ENCODE measurements around the gene NDUFAF7. TPM values are rescaled to one million over a fixed set of nuclear protein-coding genes. Genes with fewer than 3 reads are reported as not detected.
"Not testable (repeated sequence)": the region's sequence is repeated elsewhere in the genome, so short reads cannot be mapped to it uniquely, and the experiment has no call there.

The NDUFAF7 gene
- total and polyA plus RNA-seq, 10 donors = 11.4 to 27.2 (median 20.2) TPM

DNA sequence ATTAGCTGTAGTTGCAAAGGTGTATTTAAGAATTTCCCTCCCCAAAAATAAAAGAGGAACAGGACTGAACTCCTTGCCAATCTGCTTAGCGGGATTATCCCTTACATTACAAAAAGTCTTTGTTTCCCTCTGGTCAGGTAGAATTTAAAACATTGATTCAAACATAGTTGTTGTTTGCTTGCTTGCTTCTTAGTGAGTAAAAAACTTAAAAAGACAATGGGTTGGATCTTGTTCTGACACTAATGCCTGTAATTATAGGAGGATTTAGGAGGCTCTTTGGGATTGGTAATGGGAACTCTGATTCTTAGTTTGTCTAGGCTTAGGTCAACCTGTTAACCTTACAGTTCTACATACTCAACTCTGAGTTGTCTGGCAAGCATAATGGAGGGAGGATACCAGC is 38.9 kb upstream of the NDUFAF7 start:
- Histone ChIP-seq H3K9me3 (no peaks in the 10 kb centered on the region), H3K36me3 (no peaks in the 10 kb centered on the region), H3K27me3 (replicated peaks in 1 of 7) (no peaks in the 10 kb centered on the region), H3K4me1 (peaks cover 5 to 32% (median 9%) of the 10 kb centered on the region in 6 donors), H3K4me3 (no peak overlapping the region), H3K27ac (no peak overlapping the region)
- 84 to 96% (median 94%) methylated on average over 1 of the region's 1 CpG for WGBS, 5 donors
- TF ChIP-seq POLR2A (IDR thresholded peaks at IDR 0.05) (no peak), POLR2AphosphoS5 (IDR thresholded peaks at IDR 0.05) (no peak)
- TF ChIP-seq, protein P1, sequence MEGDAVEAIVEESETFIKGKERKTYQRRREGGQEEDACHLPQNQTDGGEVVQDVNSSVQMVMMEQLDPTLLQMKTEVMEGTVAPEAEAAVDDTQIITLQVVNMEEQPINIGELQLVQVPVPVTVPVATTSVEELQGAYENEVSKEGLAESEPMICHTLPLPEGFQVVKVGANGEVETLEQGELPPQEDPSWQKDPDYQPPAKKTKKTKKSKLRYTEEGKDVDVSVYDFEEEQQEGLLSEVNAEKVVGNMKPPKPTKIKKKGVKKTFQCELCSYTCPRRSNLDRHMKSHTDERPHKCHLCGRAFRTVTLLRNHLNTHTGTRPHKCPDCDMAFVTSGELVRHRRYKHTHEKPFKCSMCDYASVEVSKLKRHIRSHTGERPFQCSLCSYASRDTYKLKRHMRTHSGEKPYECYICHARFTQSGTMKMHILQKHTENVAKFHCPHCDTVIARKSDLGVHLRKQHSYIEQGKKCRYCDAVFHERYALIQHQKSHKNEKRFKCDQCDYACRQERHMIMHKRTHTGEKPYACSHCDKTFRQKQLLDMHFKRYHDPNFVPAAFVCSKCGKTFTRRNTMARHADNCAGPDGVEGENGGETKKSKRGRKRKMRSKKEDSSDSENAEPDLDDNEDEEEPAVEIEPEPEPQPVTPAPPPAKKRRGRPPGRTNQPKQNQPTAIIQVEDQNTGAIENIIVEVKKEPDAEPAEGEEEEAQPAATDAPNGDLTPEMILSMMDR (IDR thresholded peaks at IDR 0.05 in 8 of 11, conservative IDR thresholded peaks at IDR 0.05 in 3 of 11) = no peak
- intact Hi-C loops (cut with DNase I; ENCODE audit: low total_unique reads) = no loop called here
- no peak for DNase-seq

DNA sequence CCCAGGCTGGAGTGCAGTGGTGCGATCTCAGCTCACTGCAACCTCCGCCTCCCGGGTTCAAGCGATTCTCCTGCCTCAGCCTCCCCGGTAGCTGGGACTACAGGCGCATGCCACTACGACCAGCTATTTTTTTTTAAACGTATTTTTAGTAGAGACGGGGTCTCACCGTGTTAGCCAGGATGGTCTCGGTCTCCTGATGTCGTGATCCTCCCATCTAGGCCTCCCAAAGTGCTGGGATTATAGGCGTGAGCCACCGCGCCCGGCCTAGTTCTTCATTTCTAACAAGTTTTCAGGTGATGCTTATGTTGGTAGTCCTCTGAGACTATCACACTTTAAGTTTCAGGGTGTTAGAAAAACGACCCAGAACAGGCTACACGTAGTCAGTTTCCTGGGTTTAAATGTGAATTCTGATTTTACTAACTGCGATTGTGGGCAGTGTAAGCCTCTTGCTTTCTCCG is 35.6 kb upstream of the NDUFAF7 start:
- Histone ChIP-seq H3K4me1 (peaks cover 8 to 50% (median 25%) of the 10 kb centered on the region in 6 donors), H3K27ac (peak overlapping the region; percentile 78 to 95 (median 92)), H3K36me3 (peaks cover 0 to 12% (median 6%) of the 10 kb centered on the region in 6 donors), H3K4me3 (peak overlapping the region; percentile 65 to 94 (median 80))
- H3K27me3 ChIP-seq (replicated peaks in 1 of 7); DNase-seq; H3K9me3 ChIP-seq; intact Hi-C loops (cut with DNase I; ENCODE audit: low total_unique reads): not testable (repeated sequence)
- WGBS, 5 donors = 80 to 84% (median 82%) methylated on average over 19 to 20 of the region's 20 CpGs

DNA sequence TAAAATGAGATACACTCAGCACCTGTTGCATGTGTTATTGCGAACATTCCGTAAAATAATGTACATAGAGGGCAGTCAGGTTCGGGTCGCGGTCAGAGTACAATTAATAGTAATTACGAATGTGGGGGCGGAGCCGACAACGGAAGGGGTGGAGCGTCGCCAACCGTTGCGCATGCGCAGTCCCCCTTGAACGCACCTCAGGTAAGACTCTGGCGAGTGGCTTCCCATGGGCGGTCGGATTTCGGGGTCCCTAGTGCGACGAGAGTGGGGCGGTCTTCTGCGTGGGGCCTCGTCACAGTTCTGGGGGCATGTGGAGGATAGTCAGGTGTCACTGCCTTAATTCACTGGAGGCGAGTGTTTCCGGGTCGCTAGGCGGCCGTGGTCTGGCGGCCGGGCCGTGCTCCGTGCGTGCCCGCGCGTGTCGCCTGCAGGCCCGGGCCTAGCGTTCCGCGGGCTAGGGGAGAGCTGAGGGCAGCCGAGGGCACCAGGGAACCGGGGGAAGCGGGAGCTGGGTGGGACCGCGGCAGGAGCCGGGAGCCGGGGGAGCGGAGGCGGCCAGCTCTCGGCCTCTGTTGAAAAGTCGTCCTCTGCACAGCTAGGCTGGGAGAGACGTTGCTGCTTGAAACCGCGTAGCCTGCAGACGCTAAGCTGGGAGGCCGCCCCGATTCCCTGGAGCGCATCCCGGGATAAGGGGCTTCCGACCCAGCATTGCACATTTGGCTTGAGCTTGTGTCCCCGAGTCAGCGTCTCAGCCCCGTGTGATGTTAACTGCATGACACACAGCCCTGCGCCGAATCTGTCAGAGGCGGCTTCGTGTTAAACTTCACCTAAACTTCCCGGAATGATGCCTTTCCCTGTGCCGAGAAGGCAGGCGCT is 34.9 kb upstream of the NDUFAF7 start, which contains the start of gene CEBPZOS:
Gene CEBPZOS, plus strand, starts transcription at position 177 of the 876 bp plus-strand sequence. CDS start 3,209 bp downstream, outside the sequence.
- WGBS, 5 donors = 0 to 7% (median 0%) methylated on average over 31 to 72 of the region's 72 CpGs
- DNase-seq = peak; percentile 96
- intact Hi-C loops (cut with DNase I; ENCODE audit: low total_unique reads) = no loop called here
- peak within 1 kb of the TSS; percentile 65 to 94 (median 80) for H3K4me3 ChIP-seq
- H3K27me3 ChIP-seq (replicated peaks in 1 of 7) = no peaks in the 10 kb centered on the region
- TF ChIP-seq, protein P1 (IDR thresholded peaks at IDR 0.05 in 8 of 11, conservative IDR thresholded peaks at IDR 0.05 in 3 of 11) = peak in 1 of 11 experiments; percentile 4
- TF ChIP-seq POLR2AphosphoS5 (IDR thresholded peaks at IDR 0.05) (peak; percentile 96 to 98 (median 97)), POLR2A (IDR thresholded peaks at IDR 0.05) (peak; percentile 38 to 56 (median 53))
- H3K27ac ChIP-seq = peak within 1 kb of the TSS; percentile 78 to 95 (median 92)
- H3K36me3 ChIP-seq = peaks cover 0 to 19% (median 10%) of the 10 kb centered on the region in 6 donors
- peaks cover 8 to 54% (median 25%) of the 10 kb centered on the region in 6 donors for H3K4me1 ChIP-seq
- H3K9me3 ChIP-seq = no peaks in the 10 kb centered on the region

DNA sequence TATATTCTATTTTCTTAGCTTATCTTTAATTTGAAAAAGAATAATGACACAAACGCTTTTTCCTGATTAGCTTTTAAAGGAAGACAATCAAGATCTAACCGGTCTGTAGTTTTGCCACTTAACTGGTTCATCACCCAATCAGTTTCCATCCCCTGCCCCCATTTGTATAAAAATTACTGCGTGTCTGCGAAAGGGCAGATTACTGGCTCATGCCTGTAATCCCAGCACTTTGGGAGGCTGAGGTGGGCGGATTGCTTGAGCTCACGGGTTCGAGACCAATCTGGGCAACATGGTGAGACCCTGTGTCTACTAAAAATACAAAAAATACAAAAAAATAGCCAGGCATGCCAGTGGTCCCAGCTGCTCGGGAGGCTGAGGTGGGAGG is 32.8 kb upstream of the NDUFAF7 start:
- DNase-seq = no peak
- H3K4me1 ChIP-seq = peaks cover 8 to 54% (median 25%) of the 10 kb centered on the region in 6 donors
- intact Hi-C loops (cut with DNase I; ENCODE audit: low total_unique reads) = no loop called here
- WGBS, 5 donors = 88 to 95% (median 93%) methylated on average over 8 of the region's 8 CpGs
- H3K27ac ChIP-seq = no peak overlapping the region
- TF ChIP-seq, protein P1 (IDR thresholded peaks at IDR 0.05 in 8 of 11, conservative IDR thresholded peaks at IDR 0.05 in 3 of 11) = no peak
- TF ChIP-seq POLR2AphosphoS5 (IDR thresholded peaks at IDR 0.05) = no peak
- no peak for TF ChIP-seq POLR2A (IDR thresholded peaks at IDR 0.05)
- no peak overlapping the region for H3K4me3 ChIP-seq
- peaks cover 0 to 5% (median 4%) of the 10 kb centered on the region in 8 donors for H3K9me3 ChIP-seq
- H3K27me3 ChIP-seq (replicated peaks in 1 of 7) = no peaks in the 10 kb centered on the region
- peaks cover 3 to 40% (median 28%) of the 10 kb centered on the region in 6 donors for H3K36me3 ChIP-seq

Measured in spleen (tissue), 11 donors.